ENCODE measurements around the gene PHC1.

DNA sequence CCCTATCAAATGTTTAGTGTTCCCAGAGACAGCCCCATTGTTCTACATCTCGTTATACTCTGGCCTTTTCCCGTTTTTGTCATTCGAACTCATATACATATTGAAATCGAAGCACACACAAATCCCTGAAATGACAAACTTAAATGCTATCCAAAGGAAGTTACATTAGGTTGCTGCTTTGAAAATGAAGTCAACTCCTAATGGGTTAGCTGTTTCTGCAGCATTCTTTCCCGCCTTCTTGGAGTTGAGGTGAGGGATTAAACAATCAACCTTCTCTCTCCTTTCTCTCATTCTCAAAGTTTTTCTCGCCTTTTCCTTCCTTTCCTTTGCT, 642 bp upstream of the PHC1 start:
- TF ChIP-seq CTCF (IDR thresholded peaks at IDR 0.05) (no peak), POLR2A (IDR thresholded peaks at IDR 0.05) (no peak)
